GM12891 (cell line): ENCODE data around the gene SMAD2.

Experiments used
- POLR2A ChIP-seq: IDR thresholded peaks from 2 replicates; pipeline ENCODE4 v1.6.1; 2011; ENCODE audit warnings: low read depth, low read length, control low read depth
- POLR2AphosphoS5 ChIP-seq: IDR thresholded peaks from 2 replicates; pipeline ENCODE4 v1.6.1; 2011; ENCODE audit warnings: low read depth, low read length, control low read depth
- TAF1 ChIP-seq: IDR thresholded peaks from 2 replicates; pipeline ENCODE4 v1.6.1; 2011; ENCODE audit warnings: low read depth, low read length, control low read depth

DNA sequence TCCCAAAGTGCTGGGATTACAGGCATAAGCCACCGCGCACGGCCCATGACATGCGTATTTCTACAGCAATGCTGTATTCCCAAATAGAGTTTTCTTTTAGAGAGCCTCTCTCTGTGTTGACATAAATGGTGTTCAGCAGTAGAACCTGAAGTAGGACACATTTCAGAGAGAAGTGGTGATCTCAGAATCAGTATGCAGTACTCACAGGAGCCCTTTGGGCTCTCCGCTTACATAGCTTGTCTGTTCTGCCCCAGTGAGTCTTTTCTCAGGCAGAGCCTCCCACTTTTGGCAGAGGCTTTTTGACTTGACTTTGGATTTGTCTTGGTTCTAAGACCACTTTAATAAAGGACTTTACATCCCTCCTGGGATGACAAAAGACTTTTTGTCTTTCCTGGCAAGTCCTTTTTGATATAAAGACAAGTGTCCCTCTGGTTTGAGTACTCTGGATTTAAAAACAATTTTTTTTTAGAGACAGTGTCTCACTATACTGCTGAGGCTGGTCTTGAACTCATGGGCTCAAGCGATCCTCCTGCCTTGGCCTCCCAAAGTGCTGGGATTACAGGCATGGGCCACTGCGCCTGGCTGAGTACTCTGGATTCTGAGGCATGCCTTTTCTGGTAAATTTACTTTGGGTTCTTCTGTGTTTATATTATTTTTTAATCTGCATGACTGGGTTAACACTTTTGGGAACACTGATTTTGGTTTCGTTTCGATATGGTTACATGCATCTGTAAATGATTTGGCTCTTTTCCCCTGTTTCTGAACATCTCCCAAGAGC lies 113.3 kb downstream of the SMAD2 start:
- TF ChIP-seq POLR2A = no peak
- TF ChIP-seq TAF1 = no peak
- TF ChIP-seq POLR2AphosphoS5 = no peak
